H1 (cell line): ENCODE data around the gene GALP. TPM values are rescaled to one million over a fixed set of nuclear protein-coding genes. Genes with fewer than 3 reads are reported as not detected.

Experiments used
- CTCF ChIA-PET: fragments of 300-600 bp; sonication (Branson Sonifier 250); formaldehyde crosslinking; loops from one replicate; lab custom pipeline; 2021; ENCODE audit not compliant: partially characterized antibody; lab: Charles Lee
- POLR2A ChIA-PET: fragments of 300-600 bp; sonication (Branson Sonifier 250); formaldehyde crosslinking; loops from one replicate; lab custom pipeline; 2021; ENCODE audit warnings: inconsistent platforms; ENCODE audit not compliant: partially characterized antibody; lab: Charles Lee
- DNase-seq, 2 experiments: peaks; one replicate each; pipeline versions ENCODE4 v3.0.0 to v3.0.0-alpha.2; 2010 to 2022; ENCODE audit warnings: low spot score in 2 of 2, low read depth in 1 of 2, mixed read lengths in 1 of 2
- FAIRE-seq: peaks from 2 replicates; lab custom pipeline; 2011; peaks lifted over from hg19 to GRCh38; lab: Jason Lieb, UNC
- H2AFZ ChIP-seq: 2 replicates; pipeline ENCODE4 v1.8.1; 2012; ENCODE audit warnings: low read length, inconsistent platforms
- H2AK5ac ChIP-seq: 2 replicates; pipeline ENCODE4 v1.6.1; 2013; ENCODE audit warnings: low read depth, low read length
- H2BK120ac ChIP-seq: replicated peaks from 2 replicates; pipeline ENCODE3; 2013; ENCODE audit warnings: low read depth, low read length, inconsistent platforms
- H2BK12ac ChIP-seq: 2 replicates; pipeline ENCODE4 v1.6.1; 2013; ENCODE audit warnings: low read depth, low read length
- H2BK15ac ChIP-seq: 2 replicates; pipeline ENCODE4 v1.6.1; 2013; ENCODE audit warnings: low read length
- H2BK20ac ChIP-seq: 2 replicates; pipeline ENCODE4 v1.6.1; 2013; ENCODE audit warnings: low read length
- H2BK5ac ChIP-seq: 2 replicates; pipeline ENCODE4 v1.6.1; 2013; ENCODE audit warnings: low read depth, low read length
- H3K14ac ChIP-seq: 2 replicates; pipeline ENCODE4 v1.6.1; 2013; ENCODE audit warnings: inconsistent platforms; ENCODE audit not compliant: insufficient read length
- H3K18ac ChIP-seq: 2 replicates; pipeline ENCODE4 v1.6.1; 2013; ENCODE audit warnings: low read length; ENCODE audit errors: extremely low read depth
- H3K23ac ChIP-seq: 2 replicates; pipeline ENCODE4 v1.6.1; 2013; ENCODE audit warnings: inconsistent platforms; ENCODE audit not compliant: insufficient read length
- H3K23me2 ChIP-seq: 2 replicates; pipeline ENCODE4 v1.6.1; 2013; ENCODE audit warnings: low read depth, low read length
- H3K27ac ChIP-seq: 2 replicates; pipeline ENCODE4 v1.6.1; 2011; ENCODE audit warnings: low read depth, low read length, inconsistent platforms
- H3K27me3 ChIP-seq, 4 experiments: replicated peaks in 1 of 4; 1 replicate in 1 of 4; 2 replicates in 3 of 4; pipeline versions ENCODE4 v1.6.1 to v1.8.1; 2011 to 2013; ENCODE audit warnings: low read length in 3 of 4, mild to moderate bottlenecking in 3 of 4, inconsistent platforms in 2 of 4, mixed read lengths in 2 of 4, moderate library complexity in 1 of 4; ENCODE audit not compliant: control insufficient read depth in 3 of 4, insufficient read depth in 3 of 4; ENCODE audit errors: extremely low read depth in 1 of 4
- H3K36me3 ChIP-seq, 4 experiments: 2 replicates each; pipeline versions ENCODE4 v1.6.1 to v1.8.1; 2011 to 2013; ENCODE audit warnings: mild to moderate bottlenecking in 4 of 4, low read length in 3 of 4, moderate library complexity in 2 of 4, control low read depth in 1 of 4, inconsistent platforms in 1 of 4; ENCODE audit not compliant: insufficient read depth in 4 of 4, control insufficient read depth in 2 of 4
- H3K4ac ChIP-seq: replicated peaks from 2 replicates; pipeline ENCODE3; 2013; ENCODE audit warnings: low read length, low read depth, mixed read lengths, inconsistent platforms; ENCODE audit not compliant: insufficient read length
- H3K4me1 ChIP-seq, 4 experiments: replicated peaks in 1 of 4; 1 replicate in 1 of 4; 2 replicates in 3 of 4; pipeline versions ENCODE4 v1.6.1 to v1.8.1; 2011 to 2013; ENCODE audit warnings: low read length in 3 of 4, inconsistent platforms in 2 of 4, mixed read lengths in 1 of 4; ENCODE audit not compliant: insufficient read depth in 4 of 4, control insufficient read depth in 3 of 4
- H3K4me2 ChIP-seq, 2 experiments: 2 replicates each; pipeline versions ENCODE4 v1.6.1 to v1.8.1; 2011 to 2013; ENCODE audit warnings: low read depth in 2 of 2, low read length in 2 of 2, control low read depth in 1 of 2, inconsistent platforms in 1 of 2, mild to moderate bottlenecking in 1 of 2; ENCODE audit not compliant: insufficient read depth in 1 of 2
- H3K4me3 ChIP-seq, 4 experiments: fragments of 200-600, 300-600 bp in 1 of 4; sonication (generic), shearing (Covaris generic), sonication (Bioruptor Twin) in 1 of 4; 2 replicates each; pipeline versions ENCODE4 v1.5.1 to v1.8.1; 2011 to 2016; ENCODE audit warnings: low read length in 4 of 4, low read depth in 3 of 4, control low read depth in 2 of 4, inconsistent platforms in 2 of 4, mild to moderate bottlenecking in 2 of 4, mixed read lengths in 1 of 4, moderate library complexity in 1 of 4; ENCODE audit not compliant: insufficient read depth in 2 of 4; ENCODE audit errors: extremely low read depth in 1 of 4
- H3K56ac ChIP-seq: replicated peaks from 2 replicates; pipeline ENCODE3; 2013; ENCODE audit warnings: low read depth, mild to moderate bottlenecking, mixed read lengths, low read length, inconsistent platforms; ENCODE audit not compliant: insufficient read length
- H3K79me1 ChIP-seq: 2 replicates; pipeline ENCODE4 v1.6.1; 2013; ENCODE audit warnings: low read depth, low read length, control low read depth
- H3K79me2 ChIP-seq, 2 experiments: 2 replicates each; pipeline versions ENCODE4 v1.6.1 to v1.8.1; 2012 to 2013; ENCODE audit warnings: low read length in 2 of 2, mild to moderate bottlenecking in 2 of 2, inconsistent platforms in 1 of 2; ENCODE audit not compliant: insufficient read depth in 2 of 2, control insufficient read depth in 1 of 2
- H3K9ac ChIP-seq, 4 experiments: replicated peaks in 1 of 4; 1 replicate in 1 of 4; 2 replicates in 3 of 4; pipeline versions ENCODE4 v1.6.1 to v1.8.1; 2011 to 2013; ENCODE audit warnings: low read depth in 3 of 4, low read length in 3 of 4, control low read depth in 2 of 4, mild to moderate bottlenecking in 2 of 4, moderate library complexity in 2 of 4, inconsistent platforms in 1 of 4; ENCODE audit errors: extremely low read depth in 1 of 4
- H3K9me3 ChIP-seq, 2 experiments: 2 replicates each; pipeline versions ENCODE4 v1.6.1 to v1.8.1; 2012 to 2013; ENCODE audit warnings: mild to moderate bottlenecking in 2 of 2, moderate library complexity in 2 of 2, control low read depth in 1 of 2, inconsistent platforms in 1 of 2, low read depth in 1 of 2, low read length in 1 of 2, mixed read lengths in 1 of 2; ENCODE audit not compliant: insufficient read depth in 2 of 2
- H4K20me1 ChIP-seq, 2 experiments: replicated peaks in 1 of 2; 2 replicates each; pipeline versions ENCODE3 to v1.8.1; 2011 to 2013; ENCODE audit warnings: inconsistent platforms in 2 of 2, low read length in 2 of 2, mild to moderate bottlenecking in 1 of 2; ENCODE audit not compliant: insufficient read depth in 2 of 2, control insufficient read depth in 1 of 2
- H4K5ac ChIP-seq: 2 replicates; pipeline ENCODE4 v1.6.1; 2013; ENCODE audit warnings: low read length, low read depth, mixed read lengths, inconsistent platforms; ENCODE audit not compliant: insufficient read length
- H4K8ac ChIP-seq: 2 replicates; pipeline ENCODE4 v1.8.0; 2013; ENCODE audit warnings: mild to moderate bottlenecking, moderate library complexity, low read length, inconsistent platforms; ENCODE audit not compliant: insufficient read depth; ENCODE audit errors: extremely low read depth
- H4K91ac ChIP-seq: replicated peaks from 2 replicates; pipeline ENCODE3; 2013; ENCODE audit warnings: low read length, mixed read lengths, inconsistent platforms; ENCODE audit not compliant: insufficient read length
- CEBPB ChIP-seq: IDR thresholded peaks from 2 replicates; pipeline ENCODE4 v1.6.1; 2012; ENCODE audit warnings: low read depth, low read length
- EGR1 ChIP-seq: IDR thresholded peaks from 2 replicates; pipeline ENCODE4 v1.6.1; 2011; ENCODE audit warnings: low read depth, low read length, borderline replicate concordance
- EZH2 ChIP-seq: fragments of 200-600 bp; sonication (generic); IDR thresholded peaks from 2 replicates; pipeline ENCODE4 v1.7.1; 2012; ENCODE audit warnings: low read depth, mild to moderate bottlenecking, moderate library complexity, low read length, inconsistent platforms; ENCODE audit not compliant: severe bottlenecking
- FOSL1 ChIP-seq: IDR thresholded peaks from 2 replicates; pipeline ENCODE4 v1.6.1; 2011; ENCODE audit warnings: mild to moderate bottlenecking, low read depth, low read length, moderate library complexity; ENCODE audit not compliant: insufficient read depth
- POLR2AphosphoS5 ChIP-seq: IDR thresholded peaks from 2 replicates; pipeline ENCODE4 v1.6.1; 2011; ENCODE audit warnings: low read depth, low read length
- RXRA ChIP-seq: IDR thresholded peaks from 2 replicates; pipeline ENCODE4 v1.6.1; 2011; ENCODE audit warnings: low read depth, mild to moderate bottlenecking, low read length, moderate library complexity; ENCODE audit not compliant: insufficient read depth
- SRF ChIP-seq: IDR thresholded peaks from 2 replicates; pipeline ENCODE4 v1.6.1; 2011; ENCODE audit warnings: mild to moderate bottlenecking, low read depth, low read length, moderate library complexity
- SUZ12 ChIP-seq: fragments of 200-600 bp; sonication (generic); IDR thresholded peaks from 2 replicates; pipeline ENCODE4 v1.6.1; 2012; ENCODE audit warnings: mild to moderate bottlenecking, inconsistent platforms, low read length, moderate library complexity, mixed read lengths
- WGBS, 2 experiments: shearing (Covaris generic) in 1 of 2; methylation state at CpG; one replicate each; pipeline versions ENCODE4 v1.1.6 to v1.1.7; 2013 to 2015; ENCODE audit warnings: low lambda C conversion rate in 2 of 2, mixed read lengths in 2 of 2, inconsistent platforms in 1 of 2, low coverage in 1 of 2, missing lambda C conversion rate in 1 of 2; ENCODE audit not compliant: insufficient replicate concordance in 2 of 2, insufficient coverage in 1 of 2, insufficient read length in 1 of 2; ENCODE audit errors: extremely low coverage in 1 of 2, missing lambda C conversion rate in 1 of 2; 5-methylcytosine and 5-hydroxymethylcytosine counted together
- polyA plus RNA-seq, 7 experiments: library from polyadenylated mRNA; depleted of rRNA in 3 of 7; stranded (reverse) in 5 of 7; unstranded in 2 of 7; fragments of >200 nt in 5 of 7; fragments of 200-250 nt in 2 of 7; gene quantifications; 1 replicate in 5 of 7; 2 replicates in 1 of 7; 4 replicates in 1 of 7; pipeline versions ENCODE4 v1.2.1 to v1.2.3, GENCODE V29; 2011 to 2013; ENCODE audit warnings: missing spikeins in 2 of 7, mixed read lengths in 2 of 7
- total RNA-seq: library from RNA; stranded (reverse); fragmentation: NEBNext Ultra II Directional; extraction: Animal tissue kit (Norgen Biotek cat#: 25700); gene quantifications from 2 replicates; pipeline ENCODE4 v1.2.1, GENCODE V29; 2021
- TF ChIP-seq, protein P1 (sequence below): IDR thresholded peaks from 2 replicates; pipeline ENCODE4 v1.6.1; 2012; ENCODE audit warnings: inconsistent platforms
- TF ChIP-seq, protein P2 (sequence below): IDR thresholded peaks from 2 replicates; pipeline ENCODE4 v1.6.1; 2012; ENCODE audit warnings: inconsistent platforms

The GALP gene
- total and polyA plus RNA-seq, 2 of the 8 experiments (the other 6 are each of a cell fraction or from before 2014, with no cell fraction given): 0.14 TPM; not detected in 1

DNA sequence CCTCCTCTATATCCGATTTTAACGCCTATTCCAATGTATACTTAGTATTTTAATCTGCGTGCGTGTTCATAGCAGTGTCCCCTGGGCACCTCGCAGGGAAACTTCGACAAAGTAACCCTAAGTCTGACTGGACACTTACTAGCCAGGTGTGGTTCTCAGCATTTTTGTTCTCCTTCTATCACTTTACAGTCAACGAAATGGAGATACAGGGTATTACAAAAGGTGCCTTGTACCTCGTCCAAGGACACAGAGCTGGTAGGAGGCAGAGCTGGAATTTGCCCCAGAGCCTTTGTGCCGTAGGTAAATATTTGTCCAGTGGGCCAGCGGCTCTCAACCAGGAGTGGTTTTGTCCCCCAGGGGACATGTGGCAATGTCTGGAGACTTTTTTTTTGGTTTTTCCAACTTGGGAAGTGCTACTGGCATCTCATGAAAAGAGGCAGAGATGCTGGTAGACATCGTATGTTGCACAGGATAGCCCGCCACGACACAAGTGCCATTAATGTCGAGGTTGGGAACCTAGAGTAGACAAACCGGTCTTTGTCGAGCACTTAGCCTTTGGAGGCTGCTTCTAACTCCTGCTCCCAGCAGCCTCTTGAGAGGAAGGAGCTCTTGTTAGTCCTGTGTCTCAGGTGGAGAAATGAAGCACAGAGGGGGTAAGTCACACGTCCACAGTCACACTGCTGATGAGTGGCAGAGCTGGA, 33.6 kb upstream of the GALP start:
- 0 out of 2 replicates have a peak overlapping the region, but pooled peaks have one; percentile 4 for H2BK12ac ChIP-seq
- H3K56ac ChIP-seq: no peak overlapping the region
- 83% methylated on average over 17 of the region's 17 CpGs; no CpG with 5 or more reads in 1 of the 2 experiments for WGBS, 2 experiments
- no peak overlapping the region for H3K23ac ChIP-seq
- no peak overlapping the region for H4K5ac ChIP-seq
- H2AK5ac ChIP-seq: no peak overlapping the region
- ChIA-PET CTCF (interaction anchor here (0.5 to 6.5 kb wide), 9 partner anchors 12 to 80 kb away, joined by 3 to 47 read pairs (median 3); no protein-coding TSS in a partner anchor), POLR2A (interaction anchor here (0.7 to 5.2 kb wide), 12 partner anchors 12 to 495 kb away, joined by 3 to 21 read pairs (median 3); partner anchors contain the start of gene ZNF787)
- H4K91ac ChIP-seq: no peak overlapping the region
- peak overlapping the region; percentile 70 to 78 (median 70) for H3K4me3 ChIP-seq
- H2BK5ac ChIP-seq: peak overlapping the region; percentile 48
- peaks cover 0 to 12% of the 10 kb centered on the region in 2 experiments for H4K20me1 ChIP-seq
- peaks cover 10% of the 10 kb centered on the region for H3K79me1 ChIP-seq
- H3K18ac ChIP-seq: peak overlapping the region; percentile 26; the same call in 1 of the 2 replicates
- FAIRE-seq (no peak), DNase-seq (no peak)
- H2AFZ ChIP-seq: no peak overlapping the region
- H3K27me3 ChIP-seq: no peaks in the 10 kb centered on the region
- no peaks in the 10 kb centered on the region for H3K9me3 ChIP-seq
- peak overlapping the region; percentile 73 to 93 for H3K4me2 ChIP-seq
- H3K4me1 ChIP-seq: peaks cover 2 to 10% (median 5%) of the 10 kb centered on the region in 4 experiments; a peak in 5 of 7 replicates
- H3K23me2 ChIP-seq: peaks cover 10% of the 10 kb centered on the region; the same call in 1 of the 2 replicates
- no peak overlapping the region for H3K14ac ChIP-seq
- no peak overlapping the region for H4K8ac ChIP-seq
- 0 out of 2 replicates have a peak overlapping the region, but pooled peaks have one; percentile 18 for H2BK15ac ChIP-seq
- 0 out of 2 replicates have a peak overlapping the region, but pooled peaks have one; percentile 52 for H3K27ac ChIP-seq
- peaks cover 0 to 6% (median 0%) of the 10 kb centered on the region in 4 experiments; a peak in 3 of 8 replicates for H3K36me3 ChIP-seq
- H3K79me2 ChIP-seq: peaks cover 0 to 30% of the 10 kb centered on the region in 2 experiments; a peak in 2 of 4 replicates
- H2BK20ac ChIP-seq: no peak overlapping the region
- H3K4ac ChIP-seq: peak overlapping the region; percentile 13
- TF ChIP-seq EZH2 (no peak), SRF (no peak), RXRA (no peak), SUZ12 (no peak), EGR1 (no peak), CEBPB (no peak), POLR2AphosphoS5 (no peak), FOSL1 (no peak)
- TF ChIP-seq, protein P1, sequence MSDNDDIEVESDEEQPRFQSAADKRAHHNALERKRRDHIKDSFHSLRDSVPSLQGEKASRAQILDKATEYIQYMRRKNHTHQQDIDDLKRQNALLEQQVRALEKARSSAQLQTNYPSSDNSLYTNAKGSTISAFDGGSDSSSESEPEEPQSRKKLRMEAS: no peak
- TF ChIP-seq, protein P2, sequence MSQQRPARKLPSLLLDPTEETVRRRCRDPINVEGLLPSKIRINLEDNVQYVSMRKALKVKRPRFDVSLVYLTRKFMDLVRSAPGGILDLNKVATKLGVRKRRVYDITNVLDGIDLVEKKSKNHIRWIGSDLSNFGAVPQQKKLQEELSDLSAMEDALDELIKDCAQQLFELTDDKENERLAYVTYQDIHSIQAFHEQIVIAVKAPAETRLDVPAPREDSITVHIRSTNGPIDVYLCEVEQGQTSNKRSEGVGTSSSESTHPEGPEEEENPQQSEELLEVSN: no peak
- H3K9ac ChIP-seq: peak overlapping the region in 2 of 4 experiments; percentile 60 to 79; a peak in 3 of 7 replicates
- no peak overlapping the region for H2BK120ac ChIP-seq
